Endothelial cell of umbilical vein (primary cell): ENCODE measurements around the gene RPIA. TPM values are rescaled to one million over a fixed set of nuclear protein-coding genes. Genes with fewer than 3 reads are reported as not detected.

Experiments used
- BruUV-seq: library from RNA; stranded (reverse); fragments of 400-500 nt; replicated peaks from 2 replicates; lab custom pipeline; 2021; lab: Mats Ljungman, UMichigan
- CTCF ChIA-PET: fragments of 300-600, 350-600 bp; sonication (Branson Sonifier 250); formaldehyde crosslinking; loops from one replicate; lab custom pipeline; 2021; ENCODE audit warnings: antibody characterized with exemption, inconsistent platforms; lab: Charles Lee
- POLR2A ChIA-PET: fragments of 300-600, 350-600 bp; sonication (Branson Sonifier 250); formaldehyde crosslinking; loops from one replicate; lab custom pipeline; 2021; ENCODE audit warnings: antibody characterized with exemption, inconsistent platforms; lab: Charles Lee
- DNase-seq: peaks from one replicate; pipeline ENCODE4 v3.0.0-alpha.2; 2011; ENCODE audit warnings: low read depth, low spot score
- FAIRE-seq: peaks from 2 replicates; lab custom pipeline; 2011; peaks lifted over from hg19 to GRCh38; lab: Jason Lieb, UNC
- H2AFZ ChIP-seq: 2 replicates; pipeline ENCODE4 v1.6.0; 2012; ENCODE audit warnings: low read depth, low read length, control low read depth, inconsistent platforms
- H3K27ac ChIP-seq: 2 replicates; pipeline ENCODE4 v1.5.1; 2011; ENCODE audit warnings: low read depth, mild to moderate bottlenecking, control low read depth, low read length, moderate library complexity; ENCODE audit not compliant: insufficient read depth
- H3K27me3 ChIP-seq, 2 experiments: 2 replicates each; pipeline versions ENCODE4 v1.6.0 to v1.6.1; 2011; ENCODE audit warnings: low read length in 2 of 2, mixed read lengths in 1 of 2; ENCODE audit not compliant: control insufficient read depth in 2 of 2, insufficient read depth in 2 of 2
- H3K36me3 ChIP-seq, 2 experiments: 2 replicates in 1 of 2; 3 replicates in 1 of 2; pipeline ENCODE4 v1.5.1; 2011; ENCODE audit warnings: low read length in 2 of 2, mild to moderate bottlenecking in 1 of 2, moderate library complexity in 1 of 2; ENCODE audit not compliant: control insufficient read depth in 2 of 2, insufficient read depth in 2 of 2; ENCODE audit errors: extremely low read depth in 1 of 2
- H3K4me1 ChIP-seq: 3 replicates; pipeline ENCODE4 v1.5.1; 2011; ENCODE audit warnings: mild to moderate bottlenecking, low read length; ENCODE audit not compliant: control insufficient read depth, insufficient read depth; ENCODE audit errors: extremely low read depth
- H3K4me2 ChIP-seq: 2 replicates; pipeline ENCODE4 v1.6.1; 2011; ENCODE audit warnings: low read length, control low read depth, mixed read lengths; ENCODE audit not compliant: insufficient read depth
- H3K4me3 ChIP-seq, 3 experiments: fragments of 200-600 bp in 1 of 3; sonication (generic), shearing (Covaris generic) in 1 of 3; replicated peaks in 1 of 3; 2 replicates each; pipeline ENCODE4 v1.5.1; 2011 to 2016; ENCODE audit warnings: control low read depth in 3 of 3, low read length in 3 of 3, mild to moderate bottlenecking in 2 of 3, inconsistent platforms in 1 of 3, low read depth in 1 of 3, moderate library complexity in 1 of 3; ENCODE audit not compliant: insufficient read depth in 1 of 3
- H3K79me2 ChIP-seq: 2 replicates; pipeline ENCODE4 v1.6.0; 2012; ENCODE audit warnings: low read length, inconsistent platforms; ENCODE audit not compliant: control insufficient read depth, insufficient read depth
- H3K9ac ChIP-seq: replicated peaks from 2 replicates; pipeline ENCODE3; 2011; ENCODE audit warnings: low read length, control low read depth; ENCODE audit not compliant: insufficient read depth; ENCODE audit errors: extremely low read depth
- H3K9me1 ChIP-seq: replicated peaks from 3 replicates; pipeline ENCODE4 v1.6.0; 2011; ENCODE audit warnings: mild to moderate bottlenecking, low read length; ENCODE audit not compliant: control insufficient read depth, insufficient read depth; ENCODE audit errors: extremely low read depth
- H3K9me3 ChIP-seq: replicated peaks from 2 replicates; pipeline ENCODE4 v1.5.1; 2012; ENCODE audit warnings: low read length, inconsistent platforms; ENCODE audit not compliant: control insufficient read depth, insufficient read depth
- H4K20me1 ChIP-seq: replicated peaks from 2 replicates; pipeline ENCODE3; 2011; ENCODE audit warnings: mild to moderate bottlenecking, low read length; ENCODE audit not compliant: control insufficient read depth, insufficient read depth; ENCODE audit errors: extremely low read depth
- CTCF ChIP-seq, 2 donors: IDR thresholded peaks; 1 replicate in 1 of 2; 2 replicates in 1 of 2; pipeline ENCODE4 v1.5.1; 2011; ENCODE audit warnings: low read length in 2 of 2, mild to moderate bottlenecking in 2 of 2, moderate library complexity in 2 of 2, control low read depth in 1 of 2, inconsistent platforms in 1 of 2, low read depth in 1 of 2; ENCODE audit not compliant: insufficient read depth in 1 of 2; ENCODE audit errors: extremely low read depth in 1 of 2
- EZH2 ChIP-seq: IDR thresholded peaks from 2 replicates; pipeline ENCODE4 v1.6.1; 2012; ENCODE audit warnings: borderline replicate concordance, low read depth, mild to moderate bottlenecking, moderate library complexity, low read length, inconsistent platforms; ENCODE audit not compliant: severe bottlenecking
- FOS ChIP-seq: IDR thresholded peaks from 2 replicates; pipeline ENCODE4 v1.6.1; 2011; ENCODE audit warnings: mild to moderate bottlenecking, low read length, moderate library complexity, borderline replicate concordance; ENCODE audit not compliant: insufficient read depth
- GATA2 ChIP-seq: IDR thresholded peaks from 2 replicates; pipeline ENCODE4 v1.7.0; 2011; ENCODE audit warnings: low read depth, mild to moderate bottlenecking, moderate library complexity, mixed read lengths, low read length; ENCODE audit not compliant: insufficient read length, insufficient read depth
- JUN ChIP-seq: IDR thresholded peaks from 2 replicates; pipeline ENCODE4 v1.6.1; 2011; ENCODE audit warnings: borderline replicate concordance, low read depth; ENCODE audit not compliant: insufficient read length, insufficient read depth
- MAX ChIP-seq: IDR thresholded peaks from 2 replicates; pipeline ENCODE4 v1.6.1; 2011; ENCODE audit not compliant: insufficient read depth, insufficient read length
- MYC ChIP-seq: IDR thresholded peaks from one replicate; pipeline ENCODE4 v1.6.1; 2011; ENCODE audit warnings: mild to moderate bottlenecking, low read depth, low read length
- POLR2A ChIP-seq: IDR thresholded peaks from 2 replicates; pipeline ENCODE4 v1.6.1; 2012; ENCODE audit warnings: low read depth, mild to moderate bottlenecking, control low read depth, low read length
- POLR2AphosphoS5 ChIP-seq: IDR thresholded peaks from 2 replicates; pipeline ENCODE4 v1.6.1; 2012; ENCODE audit warnings: low read depth, mild to moderate bottlenecking, control low read depth, low read length, moderate library complexity; ENCODE audit not compliant: insufficient read depth
- dilution Hi-C: fragments of 300-500 bp; cut with MboI; formaldehyde crosslinking; loops from one replicate; pipeline ENCODE4 v1.15.0; 2019; ENCODE audit warnings: low sequenced_read_pairs; ENCODE audit not compliant: extremely low pct_ligation_motif_present
- intact Hi-C: fragments of 100-400 bp; cut with micrococcal nuclease; formaldehyde crosslinking; loops from one replicate; pipeline ENCODE4 v1.10.0; 2022
- polyA plus RNA-seq, 4 experiments: library from polyadenylated mRNA; depleted of rRNA in 3 of 4; stranded (reverse) in 3 of 4; unstranded in 1 of 4; fragments of >200 nt; gene quantifications; 2 replicates each; pipeline versions ENCODE4 v1.2.1 to v1.2.3, GENCODE V29; 2011 to 2012; ENCODE audit warnings: missing spikeins in 1 of 4
- total RNA-seq: library from RNA; stranded (reverse); gene quantifications from 2 replicates; pipeline ENCODE4 v1.2.3, GENCODE V29; 2021

Gene RPIA
- total and polyA plus RNA-seq, 2 donors (not counting 3 experiments of a cell fraction or from before 2014, with no cell fraction given): 15.7 to 30.3 TPM

GRCh38 chr2:88686320-88686719 is 5.2 kb upstream of the RPIA start:
- intact Hi-C loops: no loop called here
- no peak overlapping the region for H3K27ac ChIP-seq

More at GRCh38 chr2:88686320-88686719, 5.2 kb upstream of the RPIA start:
- CTCF ChIA-PET: interaction anchor here (1.0 to 1.1 kb wide), 2 partner anchors 15 to 16 kb away, joined by 3 to 5 read pairs; no protein-coding TSS in a partner anchor
- no TSS peak for BruUV-seq
- Histone ChIP-seq H3K4me2 (no peak overlapping the region), H3K36me3 (no peaks in the 10 kb centered on the region), H3K9me3 (peaks cover 4% of the 10 kb centered on the region), H3K9ac (no peak overlapping the region), H3K79me2 (no peaks in the 10 kb centered on the region), H3K9me1 (no peaks in the 10 kb centered on the region), H4K20me1 (no peaks in the 10 kb centered on the region), H3K27me3 (no peaks in the 10 kb centered on the region), H3K4me1 (peaks cover 6% of the 10 kb centered on the region), H2AFZ (no peak overlapping the region), H3K4me3 (no peak overlapping the region)
- POLR2A ChIA-PET: no interaction called here
- dilution Hi-C loops: no loop called here
- no peak for DNase-seq
- TF ChIP-seq MYC (no peak), JUN (no peak), GATA2 (no peak), MAX (no peak), POLR2A (no peak), CTCF (IDR thresholded peaks at IDR 0.05; ENCODE audit: extremely low read depth in 1 of 2, insufficient read depth in 1 of 2, low read depth in 1 of 2, low read length in 2 of 2) (no peak), POLR2AphosphoS5 (no peak), EZH2 (no peak), FOS (no peak)
- FAIRE-seq: no peak
